HUES64 (cell line): Measurements from ENCODE around the gene BRINP1.
A peak's percentile ranks its signal among the peaks of the same experiment; 100 is the strongest.

Source experiments
- H3K27ac ChIP-seq: 2 replicates; pipeline ENCODE4 v1.7.0; 2013; ENCODE audit warnings: low read depth, low read length, inconsistent platforms
- H3K27me3 ChIP-seq: 2 replicates; pipeline ENCODE4 v1.6.1; 2013; ENCODE audit warnings: mild to moderate bottlenecking, low read length; ENCODE audit not compliant: insufficient read depth
- H3K36me3 ChIP-seq: 2 replicates; pipeline ENCODE4 v1.6.1; 2013; ENCODE audit warnings: mild to moderate bottlenecking, low read length; ENCODE audit not compliant: insufficient read depth
- H3K4me1 ChIP-seq: 2 replicates; pipeline ENCODE4 v1.6.1; 2013; ENCODE audit warnings: mild to moderate bottlenecking, low read length, moderate library complexity; ENCODE audit not compliant: insufficient read depth
- H3K4me3 ChIP-seq: 2 replicates; pipeline ENCODE4 v1.5.1; 2013; ENCODE audit warnings: mild to moderate bottlenecking, low read length, moderate library complexity
- H3K9ac ChIP-seq: 2 replicates; pipeline ENCODE4 v1.6.1; 2013; ENCODE audit warnings: mild to moderate bottlenecking, low read depth, low read length
- H3K9me3 ChIP-seq: 2 replicates; pipeline ENCODE4 v1.6.1; 2013; ENCODE audit warnings: low read depth, low read length; ENCODE audit not compliant: insufficient read depth
- WGBS: fragments of 150-250, 120-280 bp; methylation state at CpG from one replicate; pipeline ENCODE4 v1.1.7; 2013; ENCODE audit warnings: missing lambda C conversion rate; 5-methylcytosine and 5-hydroxymethylcytosine counted together

BRINP1 gene

DNA sequence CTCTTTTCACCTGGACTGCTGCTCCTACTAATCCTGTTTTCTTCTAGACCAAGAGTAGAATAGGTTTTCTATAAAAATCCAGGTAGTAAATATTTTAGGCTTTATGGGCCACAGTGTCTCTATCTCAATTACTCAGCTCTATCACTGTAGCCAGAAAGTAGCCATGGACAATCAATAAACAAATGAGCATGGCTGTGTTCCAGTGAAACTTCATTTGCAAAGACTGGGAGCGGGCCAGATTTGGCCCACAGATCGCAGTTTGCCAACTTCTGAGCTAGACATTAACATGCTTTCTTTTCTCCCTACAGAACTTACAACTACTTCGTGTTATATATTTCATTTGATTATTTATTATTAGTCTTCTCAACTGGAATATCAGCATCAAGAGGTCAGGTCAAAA, 30.2 kb downstream of the BRINP1 start:
- Histone ChIP-seq H3K9ac (no peak overlapping the region), H3K27me3 (no peaks in the 10 kb centered on the region), H3K27ac (no peak overlapping the region), H3K4me1 (peaks cover 55% of the 10 kb centered on the region), H3K36me3 (no peaks in the 10 kb centered on the region), H3K4me3 (no peak overlapping the region), H3K9me3 (no peaks in the 10 kb centered on the region)
- 100% methylated on average over 2 of the region's 3 CpGs for WGBS

DNA sequence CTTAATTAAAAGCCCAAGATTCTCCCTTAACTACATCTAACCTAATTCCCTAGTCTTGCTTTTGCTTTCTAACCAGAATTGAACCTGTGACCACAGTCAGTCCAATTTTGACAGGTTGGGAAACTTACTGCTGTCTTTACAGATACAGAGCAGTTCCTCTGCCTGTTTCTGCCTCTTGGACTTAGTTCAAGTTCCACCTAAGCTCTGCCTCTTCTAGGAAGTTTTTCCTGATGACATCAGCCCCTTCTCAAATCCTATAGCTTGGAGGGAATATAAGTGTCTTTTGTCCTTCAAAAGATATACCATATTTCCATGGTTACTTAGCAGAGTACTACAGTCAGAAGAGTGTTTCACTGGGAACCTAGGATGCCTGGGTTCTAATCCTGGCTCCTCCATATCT, 31.7 kb downstream of the BRINP1 start:
- Histone ChIP-seq H3K9ac (no peak overlapping the region), H3K4me1 (peaks cover 61% of the 10 kb centered on the region), H3K36me3 (no peaks in the 10 kb centered on the region), H3K27me3 (no peaks in the 10 kb centered on the region), H3K4me3 (no peak overlapping the region), H3K27ac (no peak overlapping the region), H3K9me3 (no peaks in the 10 kb centered on the region)

DNA sequence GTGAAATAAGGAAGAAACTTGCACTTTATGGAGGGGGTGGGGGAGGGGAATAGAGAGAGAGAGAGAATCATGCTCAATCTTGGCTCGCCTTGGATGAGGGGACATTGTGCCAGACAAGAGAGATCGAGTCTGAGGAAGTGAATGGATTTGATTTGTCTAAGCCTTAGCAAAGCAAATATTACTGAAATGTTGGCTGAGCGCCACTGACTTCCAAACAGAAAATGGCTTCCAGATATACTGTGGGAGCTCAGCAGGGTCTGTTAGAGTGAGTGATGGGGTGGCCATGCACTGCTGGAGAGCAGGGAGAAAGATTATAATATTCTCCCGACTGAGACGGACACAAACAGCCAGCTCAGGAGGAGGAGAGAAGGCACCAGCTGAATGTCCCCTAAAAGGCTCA, 34.5 kb downstream of the BRINP1 start:
- 87% methylated on average over 5 of the region's 5 CpGs for WGBS
- H3K9ac ChIP-seq, result no peak overlapping the region
- no peaks in the 10 kb centered on the region for H3K27me3 ChIP-seq
- H3K4me3 ChIP-seq, result no peak overlapping the region
- H3K4me1 ChIP-seq, result peaks cover 69% of the 10 kb centered on the region
- H3K27ac ChIP-seq, result peak overlapping the region; percentile 78
- H3K9me3 ChIP-seq, result no peaks in the 10 kb centered on the region
- no peaks in the 10 kb centered on the region for H3K36me3 ChIP-seq

- peaks cover 63% of the 10 kb centered on the region for H3K4me1 ChIP-seq
- H3K36me3 ChIP-seq, result no peaks in the 10 kb centered on the region
- WGBS, result 19% methylated on average over 3 of the region's 4 CpGs
Measured at GRCh38 chr9:119333507-119334229, 35.6 kb downstream of the BRINP1 start.

DNA sequence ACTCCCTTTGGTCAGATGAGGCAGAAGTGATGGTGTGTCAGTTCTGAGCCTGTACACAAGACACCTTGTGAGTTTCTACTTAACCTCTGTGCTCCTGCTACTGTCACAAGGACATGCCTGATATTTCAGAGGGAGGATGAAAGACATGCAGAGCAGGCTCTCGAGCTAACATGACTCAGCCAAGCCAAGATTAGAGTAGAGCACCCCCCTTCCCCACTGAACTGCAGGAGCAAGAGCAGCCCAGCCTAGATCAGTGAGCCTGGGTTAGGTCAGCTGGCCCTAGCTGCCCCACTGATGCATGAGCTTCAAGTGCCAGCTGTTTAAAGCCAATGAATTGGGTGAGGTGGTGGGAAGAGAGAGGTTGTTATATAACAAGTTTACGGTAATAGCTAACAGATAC, 36.7 kb downstream of the BRINP1 start:
- Histone ChIP-seq H3K9ac (no peak overlapping the region), H3K4me1 (peaks cover 58% of the 10 kb centered on the region), H3K27ac (peak overlapping the region; percentile 34; the same call in 1 of the 2 replicates), H3K9me3 (peaks cover 8% of the 10 kb centered on the region; the same call in 1 of the 2 replicates), H3K36me3 (no peaks in the 10 kb centered on the region), H3K4me3 (no peak overlapping the region), H3K27me3 (no peaks in the 10 kb centered on the region)
- WGBS, result 29% methylated on average over 1 of the region's 2 CpGs

More at GRCh38 chr9:119333507-119334229, 35.6 kb downstream of the BRINP1 start:
- H3K9ac ChIP-seq, result no peak overlapping the region
- peak overlapping the region; percentile 78 for H3K27ac ChIP-seq
- peaks cover 8% of the 10 kb centered on the region; the same call in 1 of the 2 replicates for H3K9me3 ChIP-seq
- no peaks in the 10 kb centered on the region for H3K27me3 ChIP-seq
- H3K4me3 ChIP-seq, result peak overlapping the region; percentile 15; the same call in 1 of the 2 replicates

DNA sequence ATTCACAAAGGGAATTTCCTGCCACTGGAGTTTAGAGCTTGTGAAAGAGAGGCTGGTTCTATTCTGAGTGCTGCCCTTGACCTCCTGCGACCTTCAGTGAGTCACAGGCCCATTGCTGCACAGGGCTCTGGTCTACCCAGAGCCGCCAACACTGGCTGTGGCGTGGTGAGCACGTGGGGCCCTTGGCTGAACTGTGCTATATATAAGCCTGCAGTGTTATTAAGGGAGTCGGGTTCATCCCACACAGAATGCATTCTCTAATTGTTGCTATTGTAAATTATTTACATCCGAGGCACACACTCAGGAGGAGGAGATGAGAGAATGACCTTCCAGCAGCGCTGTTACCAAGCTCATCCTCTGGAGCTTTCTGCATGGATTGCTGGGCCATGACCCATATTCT, 47.1 kb downstream of the BRINP1 start:
- no peaks in the 10 kb centered on the region for H3K27me3 ChIP-seq
- no peak overlapping the region for H3K27ac ChIP-seq
- no peak overlapping the region for H3K9ac ChIP-seq
- 87% methylated on average over 6 of the region's 7 CpGs for WGBS
- H3K36me3 ChIP-seq, result no peaks in the 10 kb centered on the region
- H3K4me1 ChIP-seq, result no peaks in the 10 kb centered on the region
- no peak overlapping the region for H3K4me3 ChIP-seq
- no peaks in the 10 kb centered on the region for H3K9me3 ChIP-seq

- no peaks in the 10 kb centered on the region for H3K4me1 ChIP-seq
- H3K4me3 ChIP-seq, result no peak overlapping the region
- 67% methylated on average over 4 of the region's 4 CpGs for WGBS
- H3K27me3 ChIP-seq, result no peaks in the 10 kb centered on the region
- H3K9me3 ChIP-seq, result no peaks in the 10 kb centered on the region
- no peak overlapping the region for H3K27ac ChIP-seq
- no peaks in the 10 kb centered on the region for H3K36me3 ChIP-seq
- no peak overlapping the region for H3K9ac ChIP-seq
Measured at GRCh38 chr9:119318371-119318770, 50.9 kb downstream of the BRINP1 start.

- no peak overlapping the region for H3K27ac ChIP-seq
- WGBS, result 89% methylated on average over 4 of the region's 4 CpGs
- H3K9me3 ChIP-seq, result no peaks in the 10 kb centered on the region
- no peak overlapping the region for H3K9ac ChIP-seq
- no peaks in the 10 kb centered on the region for H3K4me1 ChIP-seq
- no peaks in the 10 kb centered on the region for H3K27me3 ChIP-seq
- H3K36me3 ChIP-seq, result peaks cover 9% of the 10 kb centered on the region; the same call in 1 of the 2 replicates
- H3K4me3 ChIP-seq, result no peak overlapping the region
Measured at GRCh38 chr9:119313846-119314245, 55.4 kb downstream of the BRINP1 start.

- Histone ChIP-seq H3K4me3 (no peak overlapping the region), H3K9ac (no peak overlapping the region), H3K27me3 (no peaks in the 10 kb centered on the region), H3K36me3 (peaks cover 9% of the 10 kb centered on the region; the same call in 1 of the 2 replicates), H3K27ac (no peak overlapping the region), H3K9me3 (no peaks in the 10 kb centered on the region), H3K4me1 (no peaks in the 10 kb centered on the region)
- 77% methylated on average over 5 of the region's 5 CpGs for WGBS
Measured at GRCh38 chr9:119310741-119311140, 58.5 kb downstream of the BRINP1 start.

DNA sequence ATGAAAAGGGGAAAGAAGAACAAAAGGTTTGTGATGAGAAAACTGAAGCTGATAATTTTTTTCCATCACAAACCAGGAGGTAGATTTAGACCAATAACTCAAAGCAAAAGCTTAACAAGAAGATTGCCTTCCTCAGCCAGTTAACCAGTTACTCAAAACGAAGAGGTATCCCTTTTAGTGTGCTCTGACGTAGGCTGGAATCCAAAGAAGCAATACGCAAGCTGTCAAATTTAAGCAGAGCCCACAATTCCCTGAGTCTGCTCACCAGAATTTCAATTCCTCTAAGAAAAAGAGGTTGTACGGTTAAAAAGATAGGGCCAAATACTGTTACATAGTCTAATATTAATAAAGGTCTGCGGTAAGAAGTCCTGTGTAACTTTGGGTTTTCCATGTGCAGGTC, 61.8 kb downstream of the BRINP1 start:
- Histone ChIP-seq H3K27ac (no peak overlapping the region), H3K9me3 (no peaks in the 10 kb centered on the region), H3K27me3 (no peaks in the 10 kb centered on the region), H3K36me3 (peaks cover 4% of the 10 kb centered on the region; the same call in 1 of the 2 replicates), H3K4me3 (no peak overlapping the region), H3K9ac (no peak overlapping the region), H3K4me1 (peaks cover 13% of the 10 kb centered on the region)
- 95% methylated on average over 5 of the region's 5 CpGs for WGBS

GRCh38 chr9:119304555-119304954, 64.7 kb downstream of the BRINP1 start:
- no peaks in the 10 kb centered on the region for H3K9me3 ChIP-seq
- no peaks in the 10 kb centered on the region for H3K27me3 ChIP-seq
- peaks cover 20% of the 10 kb centered on the region for H3K4me1 ChIP-seq
- no peaks in the 10 kb centered on the region for H3K36me3 ChIP-seq
- H3K4me3 ChIP-seq, result no peak overlapping the region
- H3K9ac ChIP-seq, result no peak overlapping the region
- H3K27ac ChIP-seq, result no peak overlapping the region
- 63% methylated on average over 3 of the region's 3 CpGs for WGBS
